Measurements from ENCODE around the gene FAM181B.

FAM181B gene

DNA sequence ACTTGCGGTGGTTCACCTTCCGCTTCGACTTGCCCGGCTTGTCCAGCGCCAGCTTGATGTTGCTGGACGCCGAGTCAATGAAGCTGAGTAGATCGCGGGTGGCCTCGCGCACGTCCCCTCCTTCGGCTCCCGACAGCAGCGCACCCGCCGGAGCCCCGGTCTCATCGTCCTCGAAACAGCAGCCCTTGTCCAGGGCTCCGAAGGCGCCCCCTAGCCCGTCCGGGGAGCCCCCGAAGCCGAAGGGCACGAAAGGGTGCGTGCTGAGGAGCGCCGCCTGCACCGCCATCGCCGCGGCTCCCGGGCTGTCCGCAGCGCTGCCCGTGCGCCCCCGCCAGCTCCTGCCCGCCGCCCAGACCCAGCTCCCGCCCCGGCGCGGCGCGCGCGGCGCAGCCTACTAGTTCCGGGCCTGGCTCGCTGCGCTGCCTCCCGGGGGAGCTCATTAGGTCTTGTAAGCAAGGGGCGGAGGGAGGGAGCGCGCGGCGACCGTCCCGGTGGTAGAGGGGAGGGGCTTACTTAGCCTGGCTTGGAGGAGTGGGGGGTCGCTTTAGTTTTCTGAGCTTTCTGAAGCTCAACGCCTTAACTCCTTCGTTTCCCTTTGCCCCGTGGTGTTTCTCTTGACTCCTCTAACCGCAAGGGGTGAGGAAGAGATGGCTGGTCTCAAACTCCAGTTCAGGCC, at the start of gene FAM181B:
TSS of gene FAM181B (minus strand) at position 421 of the 676 bp plus-strand sequence. CDS start at position 286, 135 bp downstream.
- no peak for TF ChIP-seq CTCF (IDR thresholded peaks at IDR 0.05; ENCODE audit: low read depth, low read length)
- no peak within 1 kb of the TSS for H3K4me3 ChIP-seq (ENCODE audit: low read depth, low read length)

- H3K4me3 ChIP-seq (ENCODE audit: low read depth, low read length), result no peak overlapping the region
- no peak for TF ChIP-seq CTCF (IDR thresholded peaks at IDR 0.05; ENCODE audit: low read depth, low read length)
These were observed 49.2 kb upstream of the FAM181B start for GRCh38 chr11:82782825-82783374.

DNA sequence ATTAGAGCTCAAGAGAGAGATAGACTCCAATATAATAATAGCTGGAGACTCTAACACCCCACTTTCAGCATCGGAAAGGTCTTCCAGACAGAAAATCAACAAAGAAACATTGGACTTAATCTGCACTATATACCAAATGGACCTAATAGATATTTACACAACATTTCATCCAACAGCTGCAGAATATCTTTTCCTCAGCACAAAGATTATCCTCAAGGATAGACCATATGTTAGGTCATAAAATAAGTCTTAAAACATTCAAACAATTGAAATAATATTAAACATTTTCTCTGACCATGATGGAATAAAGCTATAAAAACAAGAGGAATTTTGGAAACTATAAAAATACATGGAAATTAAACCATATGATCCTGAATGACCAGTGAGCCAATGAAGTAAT, 45.1 kb upstream of the FAM181B start:
- no peak for TF ChIP-seq CTCF (IDR thresholded peaks at IDR 0.05; ENCODE audit: low read depth, low read length)

DNA sequence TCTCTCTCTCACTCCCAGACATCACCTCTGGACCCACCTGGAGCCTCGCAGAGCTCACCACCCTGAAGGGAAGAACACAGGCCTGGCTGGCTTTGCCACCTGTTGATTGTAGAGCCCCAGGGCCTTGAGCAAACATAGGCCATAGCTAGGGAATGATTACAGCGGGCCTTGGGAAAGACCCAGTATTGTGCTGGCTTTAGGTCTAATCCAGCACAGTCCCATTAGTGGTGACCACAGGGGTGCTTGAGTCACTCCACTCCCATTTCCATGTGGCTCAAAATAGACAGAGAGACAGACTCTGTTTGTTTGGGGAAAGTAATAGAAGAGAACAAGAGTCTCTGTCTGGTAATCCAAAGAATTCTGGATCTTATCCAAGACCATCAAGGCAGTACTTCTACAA, 42.7 kb upstream of the FAM181B start:
- H3K4me3 ChIP-seq (ENCODE audit: low read depth, low read length), result no peak overlapping the region
- no peak for TF ChIP-seq CTCF (IDR thresholded peaks at IDR 0.05; ENCODE audit: low read depth, low read length)

More for the DNA sequence above, 45.1 kb upstream of the FAM181B start:
- H3K4me3 ChIP-seq (ENCODE audit: low read depth, low read length), result no peak overlapping the region

- H3K4me3 ChIP-seq (ENCODE audit: low read depth, low read length), result peak overlapping the region; percentile 33; the same call in 1 of the 2 replicates
- peak; percentile 91 for TF ChIP-seq CTCF (IDR thresholded peaks at IDR 0.05; ENCODE audit: low read depth, low read length)
These were observed 42.2 kb upstream of the FAM181B start for GRCh38 chr11:82775736-82776346.

DNA sequence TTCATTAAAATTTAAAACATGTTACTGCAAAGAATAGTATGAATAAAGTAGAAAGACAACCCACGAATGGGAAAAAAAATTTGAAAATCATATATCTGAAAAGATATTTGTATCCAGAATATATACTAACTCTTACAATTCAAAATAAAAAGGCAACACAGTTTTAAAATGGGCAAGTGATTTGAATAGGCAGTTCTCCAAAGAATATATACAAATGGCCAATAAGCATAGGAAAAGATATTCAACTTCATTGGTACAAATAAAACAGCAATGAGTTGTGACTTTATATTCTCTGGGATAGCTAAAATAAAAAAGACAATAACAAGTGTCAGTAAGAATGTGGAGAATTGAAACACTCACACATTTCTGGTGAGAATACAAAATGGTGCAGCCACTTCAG, 41.6 kb upstream of the FAM181B start:
- no peak for TF ChIP-seq CTCF (IDR thresholded peaks at IDR 0.05; ENCODE audit: low read depth, low read length)
- no peak overlapping the region for H3K4me3 ChIP-seq (ENCODE audit: low read depth, low read length)

DNA sequence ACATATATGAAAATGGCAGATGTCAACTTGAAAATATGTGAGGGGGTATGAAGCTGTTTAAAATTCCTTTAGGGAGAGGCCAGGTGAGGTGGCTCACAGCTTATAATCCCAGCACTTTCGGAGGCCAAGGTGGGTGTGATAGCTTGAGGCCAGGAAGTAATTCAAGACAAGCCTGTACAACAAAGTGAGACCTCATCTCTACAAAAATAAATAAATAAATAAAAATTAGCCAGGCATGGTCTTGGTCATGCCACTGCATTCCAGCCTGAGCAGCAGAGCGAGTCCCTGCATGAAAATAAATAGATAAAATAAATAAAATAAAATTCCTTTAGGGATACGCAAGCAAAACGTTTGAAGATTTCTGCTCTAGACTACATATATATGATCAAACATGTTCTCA, 38.1 kb upstream of the FAM181B start:
- no peak for TF ChIP-seq CTCF (IDR thresholded peaks at IDR 0.05; ENCODE audit: low read depth, low read length)

More for the DNA sequence above, 38.1 kb upstream of the FAM181B start:
- no peak overlapping the region for H3K4me3 ChIP-seq (ENCODE audit: low read depth, low read length)

All from WI38 (cell line).